GM13977 (cell line): ENCODE data around the gene ITIH5.

Experiments
- DNase-seq: peaks from one replicate; pipeline ENCODE4 v3.0.0; 2012; ENCODE audit warnings: low spot score
- CTCF ChIP-seq: IDR thresholded peaks from 2 replicates; pipeline ENCODE4 v1.5.1; 2012; ENCODE audit warnings: mild to moderate bottlenecking, control low read depth; ENCODE audit not compliant: insufficient read depth; ENCODE audit errors: extremely low read depth, missing control alignments
- in situ Hi-C: fragments of 300-500 bp; cut with MboI; formaldehyde crosslinking; loops from one replicate; pipeline ENCODE4 v1.12.0; 2022; ENCODE audit warnings: low sequenced_read_pairs, low pct_unique_long_range_greater_than_20kb, mixed read lengths, inconsistent platforms; ENCODE audit not compliant: unreplicated experiment

The ITIH5 gene

DNA sequence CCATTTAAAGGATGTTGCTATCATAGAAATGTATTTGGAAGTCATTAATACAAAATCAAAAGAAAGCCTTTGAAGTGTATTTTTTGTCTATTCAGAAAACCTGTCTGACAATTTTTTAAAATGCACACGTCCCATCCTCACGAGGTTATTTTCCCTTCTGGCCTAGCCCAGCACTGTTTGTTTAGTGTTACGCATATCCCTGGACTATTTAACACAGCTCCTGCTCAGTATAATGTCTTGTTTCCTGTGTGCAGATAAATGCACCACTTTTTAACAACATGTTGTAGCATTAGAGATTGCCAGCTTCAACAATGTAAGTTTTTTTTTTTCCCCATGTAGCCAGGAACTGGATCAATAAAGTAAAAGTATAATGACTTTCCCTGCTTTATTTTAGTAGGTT lies 153.3 kb downstream of the ITIH5 start:
- in situ Hi-C loops, result no loop called here
- no peak for DNase-seq
- TF ChIP-seq CTCF, result no peak

DNA sequence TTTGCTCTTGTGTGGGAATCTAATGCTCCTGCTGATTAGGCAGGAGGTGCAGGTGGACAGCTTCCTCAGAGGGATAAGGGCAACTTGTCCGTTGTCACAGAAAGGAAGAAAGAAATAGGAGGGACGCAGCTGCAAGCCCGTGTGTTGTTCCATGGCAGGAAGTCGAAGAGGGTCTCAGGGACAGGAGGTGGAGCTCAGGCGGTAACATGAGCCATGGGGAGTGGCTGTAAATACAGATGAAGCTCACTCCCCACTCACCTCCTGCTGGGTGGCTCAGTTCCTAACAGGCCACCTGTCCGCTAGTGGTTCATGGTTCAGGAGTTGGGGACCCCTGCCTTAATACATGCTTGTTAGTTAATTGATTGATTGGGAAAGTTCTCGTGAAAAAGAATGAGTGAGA lies 154.3 kb downstream of the ITIH5 start:
- no peak for TF ChIP-seq CTCF
- no peak for DNase-seq
- in situ Hi-C loops, result no loop called here

DNA sequence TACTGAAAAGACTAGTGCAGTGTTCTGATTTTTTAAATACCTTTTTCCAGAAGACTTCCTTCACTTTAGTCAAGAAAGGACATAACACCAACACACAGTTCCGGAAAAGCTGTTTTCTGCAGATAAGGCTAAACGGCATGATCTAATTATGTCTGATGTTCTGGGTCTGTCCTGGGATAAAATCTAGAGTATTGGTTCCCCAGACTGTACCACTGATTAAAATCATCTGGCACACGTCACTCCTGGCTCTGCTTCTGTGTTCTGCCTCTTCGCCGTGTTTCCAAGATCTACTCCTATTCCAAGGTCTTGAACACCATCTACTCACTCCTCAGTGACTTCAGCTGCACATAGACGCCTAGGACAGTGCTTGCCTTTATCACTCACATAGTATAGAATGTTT lies 155.2 kb downstream of the ITIH5 start:
- no peak for TF ChIP-seq CTCF
- DNase-seq, result no peak
- in situ Hi-C loops, result no loop called here
